Muscle layer of duodenum (tissue), 2 donors: ENCODE data around the gene KCTD20.

Experiments
- H3K27ac ChIP-seq: one replicate; pipeline ENCODE4 v1.7.0; 2013; ENCODE audit warnings: mild to moderate bottlenecking, low read length
- H3K27me3 ChIP-seq: one replicate; pipeline ENCODE4 v1.7.0; 2013; ENCODE audit warnings: low read depth, mild to moderate bottlenecking, control low read depth, low read length
- H3K36me3 ChIP-seq, 2 donors: one replicate each; pipeline ENCODE4 v1.7.0; 2013; ENCODE audit warnings: low read length in 2 of 2, control low read depth in 1 of 2, mild to moderate bottlenecking in 1 of 2; ENCODE audit not compliant: insufficient read depth in 2 of 2, control insufficient read depth in 1 of 2
- H3K4me1 ChIP-seq, 2 donors: one replicate each; pipeline ENCODE4 v1.7.0; 2013; ENCODE audit warnings: low read length in 2 of 2, mild to moderate bottlenecking in 2 of 2, control low read depth in 1 of 2, moderate library complexity in 1 of 2; ENCODE audit not compliant: insufficient read depth in 2 of 2, control insufficient read depth in 1 of 2
- H3K4me3 ChIP-seq, 2 donors: one replicate each; pipeline ENCODE4 v1.7.0; 2013; ENCODE audit warnings: low read length in 2 of 2, low read depth in 1 of 2, mild to moderate bottlenecking in 1 of 2
- H3K9me3 ChIP-seq, 2 donors: one replicate each; pipeline ENCODE4 v1.7.0; 2013; ENCODE audit warnings: low read length in 2 of 2, control low read depth in 1 of 2, mild to moderate bottlenecking in 1 of 2; ENCODE audit not compliant: control insufficient read depth in 1 of 2
- donor health status: healthy.

Gene KCTD20

DNA sequence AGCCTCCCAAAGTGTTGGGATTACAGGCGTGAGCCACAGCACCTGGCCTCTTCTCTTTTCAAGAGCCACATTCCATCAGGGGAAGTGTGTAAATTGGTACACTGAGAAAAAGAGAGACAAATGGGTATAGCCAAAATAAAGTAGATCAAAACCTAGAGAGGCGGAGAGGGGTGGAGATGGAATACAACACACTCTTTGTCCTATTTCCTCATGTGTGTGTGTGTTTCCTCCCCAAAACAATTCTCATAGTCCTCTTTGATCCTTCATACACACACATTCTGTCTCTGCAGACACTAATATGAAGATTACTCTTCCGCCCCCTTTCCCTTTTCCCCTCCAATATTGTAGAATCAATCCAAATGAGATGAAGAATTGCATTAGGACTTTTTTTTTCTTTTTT, 16.2 kb upstream of the KCTD20 start:
- H3K9me3 ChIP-seq = no peaks in the 10 kb centered on the region
- H3K4me1 ChIP-seq = peaks cover 0 to 4% of the 10 kb centered on the region in 2 donors
- H3K27ac ChIP-seq = no peak overlapping the region
- no peaks in the 10 kb centered on the region for H3K36me3 ChIP-seq
- no peak overlapping the region for H3K4me3 ChIP-seq
- H3K27me3 ChIP-seq = no peaks in the 10 kb centered on the region

DNA sequence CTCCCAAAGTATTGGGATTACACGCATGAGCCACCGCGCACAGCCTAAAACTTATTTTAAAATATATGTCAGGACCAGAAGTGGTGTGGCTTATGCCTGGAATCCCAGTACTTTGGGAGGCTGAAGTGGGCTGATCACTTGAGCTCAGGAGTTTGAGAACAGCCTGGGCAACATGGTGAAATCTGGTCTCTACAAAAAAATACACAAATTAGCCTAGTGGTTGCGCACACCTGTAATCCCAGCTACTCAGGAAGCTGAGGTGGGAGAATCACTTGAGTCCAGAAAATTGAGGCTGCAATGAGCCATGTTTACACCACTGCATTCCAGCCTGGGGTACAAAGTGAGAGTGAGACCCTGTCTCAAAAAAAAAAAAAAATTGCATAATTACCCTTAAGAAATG, 13.9 kb upstream of the KCTD20 start:
- Histone ChIP-seq H3K4me3 (no peak overlapping the region), H3K9me3 (no peaks in the 10 kb centered on the region), H3K27ac (no peak overlapping the region), H3K27me3 (no peaks in the 10 kb centered on the region), H3K4me1 (no peaks in the 10 kb centered on the region), H3K36me3 (no peaks in the 10 kb centered on the region)

DNA sequence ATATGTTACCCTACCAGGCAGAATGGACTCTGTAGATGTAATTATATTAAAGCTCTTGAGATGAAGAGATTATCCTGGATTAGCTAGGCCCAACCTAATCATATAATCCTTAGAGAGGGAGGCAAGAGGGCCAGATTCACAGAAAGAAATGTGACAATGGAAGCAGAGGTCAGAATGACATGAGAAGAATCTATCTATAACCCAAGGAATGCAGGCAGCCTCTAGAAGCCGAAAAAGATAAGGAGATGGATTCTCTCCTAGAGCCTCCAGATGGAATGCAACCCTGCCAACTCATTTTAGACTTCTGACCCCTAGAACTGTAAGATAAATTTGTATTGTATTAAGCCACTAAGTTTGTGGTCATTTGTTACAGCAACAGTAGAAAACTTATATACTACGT, 12.4 kb upstream of the KCTD20 start:
- Histone ChIP-seq H3K27ac (no peak overlapping the region), H3K36me3 (no peaks in the 10 kb centered on the region), H3K4me1 (no peaks in the 10 kb centered on the region), H3K4me3 (no peak overlapping the region), H3K27me3 (no peaks in the 10 kb centered on the region), H3K9me3 (no peaks in the 10 kb centered on the region)

DNA sequence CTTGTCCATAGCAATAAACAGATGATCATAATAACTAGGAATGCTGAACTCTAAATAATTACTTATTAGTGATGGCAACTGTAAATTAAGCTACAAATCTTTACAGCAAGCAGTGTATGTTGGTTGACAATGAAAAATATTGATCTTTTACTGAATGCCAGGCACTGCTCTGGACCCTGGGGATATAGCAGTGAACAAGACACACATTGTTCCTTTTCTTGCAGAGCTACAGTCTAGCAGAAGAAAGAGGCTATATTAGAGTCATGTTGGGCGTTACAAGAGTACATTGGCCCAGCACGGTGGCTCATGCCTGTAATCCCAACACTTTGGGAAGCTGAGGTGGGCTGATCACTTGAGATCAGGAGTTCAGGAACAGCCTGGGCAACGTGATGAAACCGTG, 11.6 kb upstream of the KCTD20 start:
- H3K9me3 ChIP-seq = no peaks in the 10 kb centered on the region
- H3K27ac ChIP-seq = no peak overlapping the region

DNA sequence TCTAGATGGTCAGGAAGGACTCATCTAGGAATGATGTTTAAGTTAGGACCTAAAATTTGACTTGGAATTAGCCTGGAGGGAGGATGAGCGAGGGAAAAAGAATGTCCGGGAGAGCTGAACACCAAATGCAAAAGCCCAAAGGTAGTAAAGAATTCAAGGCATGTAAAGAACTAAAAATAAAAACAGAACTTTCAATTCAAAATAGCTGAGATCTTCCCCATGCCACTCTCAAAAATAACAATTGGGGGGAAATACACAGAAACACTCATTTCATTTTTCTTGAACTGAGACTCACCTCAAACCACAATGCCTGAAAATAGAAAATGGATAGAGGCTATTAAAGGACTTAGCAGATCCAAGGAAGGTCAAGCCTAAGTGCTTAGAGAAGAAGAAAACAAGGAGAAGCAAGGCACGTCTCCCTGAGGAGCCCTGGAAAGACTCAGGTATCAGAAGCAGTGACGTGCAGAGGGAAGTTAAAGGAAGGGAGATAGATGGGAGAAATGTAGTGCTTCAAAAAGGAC, 10.6 kb upstream of the KCTD20 start:
- Histone ChIP-seq H3K4me3 (no peak overlapping the region), H3K27me3 (no peaks in the 10 kb centered on the region), H3K27ac (no peak overlapping the region), H3K36me3 (no peaks in the 10 kb centered on the region), H3K4me1 (no peaks in the 10 kb centered on the region), H3K9me3 (no peaks in the 10 kb centered on the region)

More for the DNA sequence above, 11.6 kb upstream of the KCTD20 start:
- Histone ChIP-seq H3K4me3 (no peak overlapping the region), H3K4me1 (no peaks in the 10 kb centered on the region), H3K36me3 (no peaks in the 10 kb centered on the region), H3K27me3 (no peaks in the 10 kb centered on the region)

DNA sequence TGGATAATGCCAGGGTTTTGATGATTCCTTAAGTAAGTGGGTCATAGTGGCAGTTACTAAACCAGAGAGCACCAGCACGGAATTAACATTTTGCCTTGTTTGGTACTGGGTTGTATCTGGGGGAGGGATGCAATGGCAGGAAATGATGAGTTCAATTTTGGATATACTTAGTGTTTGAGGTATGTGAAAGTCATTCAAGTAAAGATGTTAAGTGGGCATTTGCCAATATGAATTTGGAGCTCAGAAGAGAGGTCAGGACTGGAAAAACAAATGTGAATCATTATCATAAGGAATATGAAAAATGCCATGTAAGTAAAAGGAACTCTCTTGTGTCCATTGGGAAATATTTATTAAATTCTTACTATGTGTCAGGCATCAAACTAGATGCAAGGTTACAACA, 6.3 kb upstream of the KCTD20 start:
- Histone ChIP-seq H3K36me3 (no peaks in the 10 kb centered on the region), H3K4me1 (peaks cover 0 to 4% of the 10 kb centered on the region in 2 donors), H3K27me3 (no peaks in the 10 kb centered on the region), H3K9me3 (no peaks in the 10 kb centered on the region), H3K27ac (no peak overlapping the region), H3K4me3 (no peak overlapping the region)

DNA sequence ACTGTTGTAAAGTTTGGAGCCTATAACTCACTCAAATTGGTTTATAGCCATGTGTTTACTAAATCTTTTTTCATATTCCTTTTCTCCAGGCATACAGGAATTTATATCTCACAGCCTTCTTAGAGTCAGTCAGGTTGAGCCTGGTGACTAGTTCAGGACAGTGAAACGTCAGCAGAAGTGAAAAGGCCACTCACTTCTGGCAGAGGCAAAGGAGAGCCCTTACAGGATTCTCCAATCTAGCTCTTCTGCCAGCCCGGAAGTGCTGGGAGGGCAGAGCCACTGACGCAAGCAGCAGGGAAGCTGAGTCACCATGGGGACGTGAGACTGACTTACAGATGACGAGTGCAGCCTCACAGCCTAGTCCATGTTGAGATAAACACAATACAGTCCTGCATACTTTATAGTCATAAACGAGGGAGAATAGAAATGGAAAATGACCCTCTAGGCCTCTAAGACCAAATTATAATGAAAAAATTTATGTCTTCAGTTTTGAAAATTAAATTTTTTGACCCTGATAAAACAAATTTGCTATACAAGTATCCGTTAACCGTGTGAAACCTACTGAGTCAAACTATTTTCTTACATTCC, 1.4 kb upstream of the KCTD20 start:
- Histone ChIP-seq H3K27me3 (no peaks in the 10 kb centered on the region), H3K27ac (peak overlapping the region; percentile 98), H3K9me3 (no peaks in the 10 kb centered on the region), H3K36me3 (peaks cover 0 to 3% of the 10 kb centered on the region in 2 donors), H3K4me3 (no peak overlapping the region), H3K4me1 (peaks cover 12 to 23% of the 10 kb centered on the region in 2 donors)

DNA sequence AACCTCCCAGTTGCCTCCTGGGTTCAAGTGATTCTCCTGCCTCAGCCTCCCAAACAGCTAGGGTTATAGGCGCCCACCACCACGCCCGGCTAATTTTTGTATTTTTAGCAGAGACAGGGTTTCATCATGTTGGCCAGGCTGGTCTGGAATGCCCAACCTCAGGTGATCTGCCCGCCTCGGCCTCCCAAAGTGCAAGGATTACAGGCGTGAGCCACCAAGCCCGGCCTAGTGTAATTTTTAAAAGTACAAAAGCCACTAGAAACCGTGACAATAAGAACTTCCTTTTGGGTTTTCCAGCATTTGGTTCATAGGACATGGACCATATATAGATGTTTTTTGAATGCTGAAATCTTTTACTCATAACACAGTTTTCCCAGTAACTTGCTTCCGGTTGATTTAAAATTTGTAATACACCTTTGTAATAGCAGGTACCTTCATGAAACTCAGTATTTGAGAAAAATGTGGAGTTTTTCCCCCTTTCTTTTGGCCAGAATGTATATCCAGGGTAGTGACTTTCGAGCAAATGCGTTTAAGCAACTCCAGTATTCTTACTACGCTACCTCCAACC, 613 bp upstream of the KCTD20 start:
- Histone ChIP-seq H3K27me3 (no peaks in the 10 kb centered on the region), H3K9me3 (no peaks in the 10 kb centered on the region), H3K27ac (peak overlapping the region; percentile 98), H3K4me3 (peak overlapping the region; percentile 84 to 95), H3K36me3 (peaks cover 0 to 3% of the 10 kb centered on the region in 2 donors), H3K4me1 (peaks cover 12 to 23% of the 10 kb centered on the region in 2 donors)

DNA sequence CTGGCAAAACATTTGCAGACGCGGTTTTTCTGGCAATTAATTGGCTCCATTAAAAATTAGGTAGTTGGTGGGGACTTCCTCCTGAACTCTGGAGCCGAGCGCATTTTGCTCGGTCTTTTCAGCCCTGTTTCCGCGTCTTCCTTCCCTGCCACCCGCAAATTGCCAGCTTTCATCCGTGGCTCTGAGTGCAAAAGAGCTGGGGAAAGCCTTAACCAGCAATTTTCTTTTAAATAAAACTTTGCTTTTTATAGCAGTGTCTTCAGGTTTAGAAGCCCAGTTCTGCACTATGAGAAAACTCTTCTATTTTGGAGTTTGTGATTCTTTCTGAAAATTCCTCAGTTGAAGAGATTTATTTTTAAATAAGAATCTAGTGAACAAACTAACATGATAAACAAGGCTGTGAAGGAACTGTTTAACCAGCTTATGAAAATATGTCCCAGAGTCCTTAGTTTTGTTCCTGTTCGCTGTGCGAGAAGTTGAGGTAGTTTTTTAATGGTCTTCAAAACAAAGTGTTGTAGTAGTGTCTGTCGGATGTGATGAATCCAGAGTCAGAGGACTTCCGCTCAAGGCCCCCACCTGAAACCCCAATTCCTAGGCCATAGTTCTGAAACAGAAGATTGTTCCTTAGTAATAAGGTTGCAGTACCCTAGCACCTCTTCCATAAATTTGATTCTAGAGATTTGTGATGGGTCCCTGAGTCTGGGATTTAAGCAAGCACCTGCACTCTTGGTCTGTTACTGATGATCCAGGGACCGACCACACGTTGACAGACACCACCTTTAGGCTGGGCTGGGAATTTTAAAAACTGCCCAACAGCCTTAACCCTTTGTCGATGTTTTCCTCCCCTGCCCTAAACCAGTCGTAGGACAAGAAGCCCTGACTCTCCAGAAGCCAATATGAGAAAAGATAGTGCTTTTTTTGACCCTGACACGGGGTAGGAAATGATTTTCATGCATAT, 950 bp downstream of the KCTD20 start:
- Histone ChIP-seq H3K4me1 (peaks cover 12 to 23% of the 10 kb centered on the region in 2 donors), H3K4me3 (peak overlapping the region; percentile 85 to 95), H3K9me3 (no peaks in the 10 kb centered on the region), H3K36me3 (peaks cover 0 to 3% of the 10 kb centered on the region in 2 donors), H3K27me3 (no peaks in the 10 kb centered on the region), H3K27ac (peak overlapping the region; percentile 79)

DNA sequence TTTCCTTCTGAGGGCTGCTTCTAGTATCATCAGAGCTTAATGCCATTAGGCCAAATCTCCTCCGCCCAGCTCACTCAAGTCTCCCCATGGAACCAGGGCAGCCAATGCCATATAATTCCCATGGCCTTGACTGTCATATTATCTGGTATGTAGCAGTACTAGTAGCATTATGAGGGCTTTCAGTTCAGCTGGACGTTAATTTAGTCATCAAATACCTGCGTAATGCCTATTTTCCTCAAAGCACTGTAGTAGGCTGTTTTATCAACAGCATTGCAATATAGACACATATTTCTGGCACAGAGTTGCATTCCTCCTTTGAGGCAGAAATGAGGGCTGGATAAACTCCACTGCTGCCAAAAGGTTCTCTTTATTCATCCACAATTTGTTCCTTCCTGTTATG, 1.7 kb downstream of the KCTD20 start:
- H3K4me1 ChIP-seq = peaks cover 12 to 23% of the 10 kb centered on the region in 2 donors

DNA sequence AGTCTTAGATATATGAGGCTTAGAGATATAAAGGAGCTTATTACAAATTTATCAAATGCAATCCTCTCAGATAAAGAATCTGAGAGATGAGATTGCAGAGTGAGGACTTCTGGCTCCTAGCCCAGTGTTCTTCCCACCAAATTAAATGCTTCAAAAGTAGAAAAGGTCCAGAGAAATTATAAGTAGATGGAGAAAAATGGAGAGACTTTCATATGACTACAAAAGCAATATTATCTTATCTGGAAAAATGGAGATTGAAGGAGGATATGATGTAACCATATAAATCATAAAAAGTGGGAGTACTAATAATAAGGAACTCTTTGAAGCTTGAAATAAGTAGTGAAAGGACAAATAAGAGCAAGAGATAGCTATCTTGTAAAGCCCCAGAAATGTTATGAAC, 2.8 kb downstream of the KCTD20 start:
- Histone ChIP-seq H3K4me1 (peaks cover 12 to 23% of the 10 kb centered on the region in 2 donors), H3K36me3 (peaks cover 3% of the 10 kb centered on the region in 2 donors), H3K9me3 (no peaks in the 10 kb centered on the region), H3K27me3 (no peaks in the 10 kb centered on the region), H3K27ac (peak overlapping the region; percentile 2), H3K4me3 (no peak overlapping the region)

More for the DNA sequence above, 1.7 kb downstream of the KCTD20 start:
- Histone ChIP-seq H3K27ac (peak overlapping the region; percentile 79), H3K9me3 (no peaks in the 10 kb centered on the region), H3K36me3 (peaks cover 3% of the 10 kb centered on the region in 2 donors), H3K27me3 (no peaks in the 10 kb centered on the region), H3K4me3 (peak overlapping the region; percentile 85 to 95)
